G401 (cell line): Measurements from ENCODE around the gene YTHDF1. TPM values are rescaled to one million over a fixed set of nuclear protein-coding genes. Genes with fewer than 3 reads are reported as not detected.

Experiments
- DNase-seq: peaks from one replicate; pipeline ENCODE4 v3.0.0-alpha.2; 2015; ENCODE audit warnings: low spot score
- in situ Hi-C: cut with HindIII; loops from 2 replicates; pipeline ENCODE4 v1.10.0; 2016; ENCODE audit warnings: low sequenced_read_pairs, mixed read lengths
- total RNA-seq: library from RNA; depleted of rRNA; stranded (reverse); fragments of >200 nt; shearing (Covaris generic); gene quantifications from 2 replicates; pipeline ENCODE4 v1.2.3, GENCODE V29; 2014

Gene YTHDF1
- total RNA-seq, 1 experiment from 2014 or later: 27.1 TPM

GRCh38 chr20:63216849-63217471 is 1.0 kb upstream of the YTHDF1 start:
- in situ Hi-C loops: no loop called here
- no peak for DNase-seq

GRCh38 chr20:63215101-63216040 is 560 bp downstream of the YTHDF1 start:
- no peak for DNase-seq
- in situ Hi-C loops: no loop called here

- DNase-seq: no peak
- in situ Hi-C loops: no loop called here
Observed at GRCh38 chr20:63214514-63214913, 1.4 kb downstream of the YTHDF1 start.

- DNase-seq: no peak
- in situ Hi-C loops: no loop called here
Observed at GRCh38 chr20:63212792-63213191, 3.1 kb downstream of the YTHDF1 start.

- in situ Hi-C loops: no loop called here
- DNase-seq: no peak
Observed at GRCh38 chr20:63212393-63212730, 3.6 kb downstream of the YTHDF1 start.

GRCh38 chr20:63210011-63210605 is 5.8 kb downstream of the YTHDF1 start:
- in situ Hi-C loops: no loop called here
- DNase-seq: no peak

GRCh38 chr20:63208346-63208909 is 7.5 kb downstream of the YTHDF1 start:
- DNase-seq: no peak
- in situ Hi-C loops: loop anchor here (10.0 kb wide), 1 partner anchor 186 kb away; no protein-coding TSS in a partner anchor

GRCh38 chr20:63206878-63207277 is 9.1 kb downstream of the YTHDF1 start:
- DNase-seq: no peak
- in situ Hi-C loops: loop anchor here (10.0 kb wide), 1 partner anchor 188 kb away; no protein-coding TSS in a partner anchor

- in situ Hi-C loops: loop anchor here (10.0 kb wide), 1 partner anchor 189 kb away; no protein-coding TSS in a partner anchor
- DNase-seq: no peak
Observed at GRCh38 chr20:63205896-63206295, 10.0 kb downstream of the YTHDF1 start.

- DNase-seq: no peak
- in situ Hi-C loops: loop anchor here (10.0 kb wide), 1 partner anchor 190 kb away; no protein-coding TSS in a partner anchor
Observed at GRCh38 chr20:63204362-63204761, 11.6 kb downstream of the YTHDF1 start.

- DNase-seq: no peak
- in situ Hi-C loops: loop anchor here (10.0 kb wide), 1 partner anchor 192 kb away; no protein-coding TSS in a partner anchor
Observed at GRCh38 chr20:63202811-63203526, 13.0 kb downstream of the YTHDF1 start.

GRCh38 chr20:63202021-63202420 is 13.9 kb downstream of the YTHDF1 start:
- DNase-seq: no peak
- in situ Hi-C loops: loop anchor here (10.0 kb wide), 1 partner anchor 193 kb away; no protein-coding TSS in a partner anchor

GRCh38 chr20:63198606-63199005 is 17.3 kb downstream of the YTHDF1 start:
- no peak for DNase-seq

GRCh38 chr20:63196768-63197470 is 19.0 kb downstream of the YTHDF1 start:
- in situ Hi-C loops: no loop called here
- no peak for DNase-seq

More at GRCh38 chr20:63198606-63199005, 17.3 kb downstream of the YTHDF1 start:
- in situ Hi-C loops: no loop called here

- in situ Hi-C loops: no loop called here
- no peak for DNase-seq
Observed at GRCh38 chr20:63194797-63195173, 21.1 kb downstream of the YTHDF1 start.

- in situ Hi-C loops: no loop called here
- no peak for DNase-seq
Observed at GRCh38 chr20:63194007-63194796, 21.7 kb downstream of the YTHDF1 start.

GRCh38 chr20:63192721-63193120 is 23.2 kb downstream of the YTHDF1 start:
- in situ Hi-C loops: no loop called here
- DNase-seq: no peak

- in situ Hi-C loops: no loop called here
- DNase-seq: peak; percentile 80
Observed at GRCh38 chr20:63191400-63191799, 24.5 kb downstream of the YTHDF1 start.
